OCI-LY1 (cell line): ENCODE measurements around the gene SLC22A17.

ENCODE experiments used
- H2AFZ ChIP-seq: fragments of 200-600 bp; sonication (generic), shearing (Covaris generic); 2 replicates; pipeline ENCODE4 v1.6.0; 2014; ENCODE audit warnings: antibody characterized with exemption, mild to moderate bottlenecking, low read length
- H3F3A ChIP-seq: fragments of 200-600 bp; sonication (generic), shearing (Covaris generic); 2 replicates; pipeline ENCODE4 v1.6.0; 2014; ENCODE audit warnings: mild to moderate bottlenecking, antibody characterized with exemption, low read length, moderate library complexity; ENCODE audit not compliant: insufficient read depth
- H3K27ac ChIP-seq: fragments of 200-600 bp; sonication (generic); 2 replicates; pipeline ENCODE4 v1.5.1; 2014; ENCODE audit warnings: low read length, mixed run types, mild to moderate bottlenecking, low read depth; ENCODE audit not compliant: poor library complexity, severe bottlenecking
- H3K27me3 ChIP-seq: fragments of 200-600 bp; sonication (generic); 2 replicates; pipeline ENCODE4 v1.6.0; 2014; ENCODE audit warnings: antibody characterized with exemption, mild to moderate bottlenecking, low read length, moderate library complexity; ENCODE audit not compliant: insufficient read depth
- H3K36me3 ChIP-seq: fragments of 200-600 bp; sonication (generic); 2 replicates; pipeline ENCODE4 v1.6.1; 2014; ENCODE audit warnings: mild to moderate bottlenecking, antibody characterized with exemption, low read length, moderate library complexity, mixed read lengths; ENCODE audit not compliant: insufficient read depth
- H3K4me1 ChIP-seq: fragments of 200-600 bp; sonication (generic); 2 replicates; pipeline ENCODE4 v1.5.1; 2014; ENCODE audit warnings: mild to moderate bottlenecking, low read length, moderate library complexity; ENCODE audit not compliant: insufficient read depth, severe bottlenecking
- H3K4me2 ChIP-seq: fragments of 200-600 bp; sonication (generic), shearing (Covaris generic); 2 replicates; pipeline ENCODE4 v1.6.1; 2014; ENCODE audit warnings: low read length
- H3K4me3 ChIP-seq: fragments of 200-600 bp; sonication (generic); 2 replicates; pipeline ENCODE4 v1.5.1; 2014; ENCODE audit warnings: low read length, low read depth, mild to moderate bottlenecking, mixed read lengths; ENCODE audit not compliant: poor library complexity, severe bottlenecking
- H3K79me2 ChIP-seq: fragments of 200-600 bp; shearing (Covaris generic); 2 replicates; pipeline ENCODE4 v1.6.1; 2016; ENCODE audit warnings: mixed run types, low read length, mixed read lengths; ENCODE audit not compliant: insufficient read depth
- H3K9ac ChIP-seq: fragments of 200-600 bp; sonication (generic), shearing (Covaris generic); 2 replicates; pipeline ENCODE4 v1.6.1; 2014; ENCODE audit warnings: mild to moderate bottlenecking, low read length, mixed read lengths
- H3K9me2 ChIP-seq: fragments of 200-600 bp; sonication (generic), shearing (Covaris generic); 2 replicates; pipeline ENCODE4 v1.6.1; 2014; ENCODE audit warnings: low read depth, mild to moderate bottlenecking, low read length, mixed read lengths
- H3K9me3 ChIP-seq: fragments of 200-600 bp; shearing (Covaris generic); 2 replicates; pipeline ENCODE4 v1.6.1; 2014; ENCODE audit warnings: low read length, mixed read lengths
- H4K20me1 ChIP-seq: fragments of 200-600 bp; sonication (generic), shearing (Covaris generic); 2 replicates; pipeline ENCODE4 v1.6.0; 2016; ENCODE audit warnings: mild to moderate bottlenecking, low read length; ENCODE audit not compliant: insufficient read depth
- CTCF ChIP-seq: fragments of 200-600 bp; sonication (generic), shearing (Covaris generic); IDR thresholded peaks from 2 replicates; pipeline ENCODE4 v1.5.1; 2017; ENCODE audit warnings: mild to moderate bottlenecking, antibody characterized with exemption, low read length, moderate library complexity, mixed read lengths
- EZH2 ChIP-seq: fragments of 200-600 bp; sonication (generic), shearing (Covaris generic); IDR thresholded peaks from 2 replicates; pipeline ENCODE4 v1.8.0; 2017; ENCODE audit warnings: borderline replicate concordance, mixed run types, mild to moderate bottlenecking, antibody characterized with exemption, low read length, moderate library complexity, mixed read lengths

SLC22A17 gene

DNA sequence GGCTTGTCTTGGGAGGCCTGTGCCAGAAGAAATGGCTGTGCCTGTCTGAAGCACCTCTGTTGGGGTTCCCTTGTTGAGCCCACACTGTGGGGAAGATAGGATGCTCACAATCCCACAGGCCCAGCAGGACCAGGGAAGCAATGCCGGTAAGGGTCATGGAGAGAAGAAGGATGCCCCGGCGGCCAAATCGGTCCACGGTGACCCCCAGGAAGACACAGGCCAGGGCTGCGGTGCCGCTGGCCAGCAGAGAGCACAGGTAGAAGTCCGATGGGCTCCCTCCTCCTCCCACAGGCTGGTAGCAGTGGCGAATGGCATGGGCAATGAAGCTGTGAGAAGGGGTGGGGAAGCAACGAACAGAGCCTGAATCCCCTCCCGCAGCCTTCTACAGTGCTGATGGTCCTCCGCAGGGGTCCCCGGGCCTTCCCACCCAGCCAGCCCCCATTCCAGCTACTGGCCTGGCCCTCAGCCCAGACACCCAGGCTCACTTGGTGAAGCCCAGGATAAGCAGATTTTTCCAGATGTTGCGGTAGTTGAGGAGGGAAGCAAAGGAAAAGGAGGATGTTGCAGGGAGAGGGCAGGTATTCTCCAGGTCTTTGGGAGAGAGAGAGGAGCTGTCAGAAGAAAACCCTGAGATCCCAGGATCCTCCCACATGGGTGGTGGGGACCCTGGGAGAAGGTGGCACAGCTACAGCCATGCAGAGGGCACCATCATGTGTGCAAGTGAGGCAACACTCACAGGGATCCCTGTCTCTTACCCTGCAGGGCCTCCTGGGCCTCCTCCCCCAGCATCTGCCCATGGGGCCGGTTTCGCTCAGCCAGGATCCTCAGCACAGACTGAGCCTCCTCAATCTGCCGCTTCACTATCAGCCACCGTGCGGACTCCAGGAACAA, 5.0 kb downstream of the SLC22A17 start:
- Histone ChIP-seq H3K27ac (no peak overlapping the region), H3K9me3 (no peaks in the 10 kb centered on the region), H4K20me1 (no peaks in the 10 kb centered on the region), H3K36me3 (no peaks in the 10 kb centered on the region), H3K27me3 (no peaks in the 10 kb centered on the region), H2AFZ (no peak overlapping the region), H3F3A (no peaks in the 10 kb centered on the region), H3K4me3 (no peak overlapping the region), H3K9ac (no peak overlapping the region), H3K9me2 (no peaks in the 10 kb centered on the region), H3K4me1 (no peaks in the 10 kb centered on the region), H3K4me2 (no peak overlapping the region), H3K79me2 (no peaks in the 10 kb centered on the region)
- TF ChIP-seq EZH2 (no peak), CTCF (no peak)

- Histone ChIP-seq H3K4me3 (no peak overlapping the region), H3K9me3 (no peaks in the 10 kb centered on the region), H4K20me1 (no peaks in the 10 kb centered on the region), H3F3A (no peaks in the 10 kb centered on the region), H3K9me2 (no peaks in the 10 kb centered on the region), H3K4me1 (no peaks in the 10 kb centered on the region), H3K27me3 (no peaks in the 10 kb centered on the region), H3K79me2 (no peaks in the 10 kb centered on the region), H3K4me2 (no peak overlapping the region), H3K9ac (no peak overlapping the region), H3K27ac (no peak overlapping the region), H3K36me3 (no peaks in the 10 kb centered on the region), H2AFZ (no peak overlapping the region)
- TF ChIP-seq CTCF (no peak), EZH2 (no peak)
Observed at GRCh38 chr14:23346693-23347405, 5.8 kb downstream of the SLC22A17 start.

- Histone ChIP-seq H4K20me1 (no peaks in the 10 kb centered on the region), H2AFZ (no peak overlapping the region), H3K9ac (no peak overlapping the region), H3K4me3 (no peak overlapping the region), H3F3A (no peaks in the 10 kb centered on the region), H3K4me1 (no peaks in the 10 kb centered on the region), H3K36me3 (no peaks in the 10 kb centered on the region), H3K27me3 (no peaks in the 10 kb centered on the region), H3K9me2 (no peaks in the 10 kb centered on the region), H3K79me2 (no peaks in the 10 kb centered on the region), H3K27ac (no peak overlapping the region), H3K4me2 (no peak overlapping the region), H3K9me3 (no peaks in the 10 kb centered on the region)
- TF ChIP-seq EZH2 (no peak), CTCF (no peak)
Observed at GRCh38 chr14:23345987-23346692, 6.5 kb downstream of the SLC22A17 start.
